ENCODE results near the gene LGALS12.
"Not testable (repeated sequence)": the region's sequence is repeated elsewhere in the genome, so short reads cannot be mapped to it uniquely, and the experiment has no call there.

The LGALS12 gene

DNA sequence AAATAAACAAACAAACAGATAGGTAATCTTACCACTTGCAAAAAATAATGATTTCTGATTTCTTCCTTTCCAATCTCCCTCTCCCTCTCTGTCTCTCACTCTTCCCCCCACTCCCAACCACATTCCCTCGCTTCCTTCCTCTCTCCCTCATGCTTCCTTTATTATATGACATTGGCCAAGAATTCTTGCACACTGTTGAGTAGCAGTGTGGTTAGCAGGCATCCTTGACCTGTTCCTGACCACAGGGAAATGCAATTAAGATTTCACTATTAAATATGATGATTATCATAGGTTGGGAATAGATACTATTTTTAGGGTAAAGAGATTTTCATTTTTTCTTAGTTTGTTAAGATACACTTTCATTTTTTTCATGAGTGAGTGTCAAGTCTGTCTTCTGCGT lies 16.0 kb downstream of the LGALS12 start:
- Histone ChIP-seq H3K9me3 (replicated peaks in 1 of 11) (peaks cover 32 to 44% (median 39%) of the 10 kb centered on the region in 11 experiments), H3K27me3 (no peaks in the 10 kb centered on the region), H3K36me3 (peaks cover 0 to 6% (median 0%) of the 10 kb centered on the region in 11 experiments; a peak in 1 of 22 replicates), H4K20me1 (no peaks in the 10 kb centered on the region), H3K4me2 (peak overlapping the region in 7 of 11 experiments; percentile 9 to 57 (median 37); a peak in 9 of 22 replicates), H3K9ac (no peak overlapping the region), H3K4me1 (peaks cover 8 to 21% (median 16%) of the 10 kb centered on the region in 10 experiments; a peak in 18 of 20 replicates), H3K27ac (no peak overlapping the region), H3K4me3 (no peak overlapping the region)
- no peak for TF ChIP-seq Cebpa-rat (IDR thresholded peaks at IDR 0.05)

DNA sequence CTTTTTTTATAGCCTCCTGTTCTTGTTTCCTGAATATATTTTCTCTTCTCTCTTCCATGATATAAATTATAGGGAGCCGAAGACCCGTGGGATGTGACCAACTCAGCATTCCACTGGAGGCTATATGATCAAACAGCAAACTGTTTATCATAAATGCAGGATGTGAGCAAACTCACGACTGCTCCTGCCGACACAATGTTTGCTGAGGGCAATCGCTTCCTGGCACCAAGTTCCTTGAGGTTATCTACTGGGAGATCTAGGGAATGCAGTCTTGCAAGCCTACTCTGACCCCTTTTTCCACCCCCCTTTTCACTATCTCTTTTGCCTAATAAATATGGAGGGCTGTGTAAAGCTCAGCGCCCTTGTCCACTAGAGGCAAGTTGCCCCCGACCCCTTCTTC lies 17.3 kb downstream of the LGALS12 start:
- H4K20me1 ChIP-seq = no peaks in the 10 kb centered on the region
- H3K4me2 ChIP-seq = no peak overlapping the region
- H3K27me3 ChIP-seq = no peaks in the 10 kb centered on the region
- peaks cover 16 to 26% (median 21%) of the 10 kb centered on the region in 10 experiments for H3K4me1 ChIP-seq
- H3K36me3 ChIP-seq = peaks cover 0 to 6% (median 0%) of the 10 kb centered on the region in 11 experiments; a peak in 1 of 22 replicates
- TF ChIP-seq Cebpa-rat (IDR thresholded peaks at IDR 0.05) = no peak
- H3K9me3 ChIP-seq (replicated peaks in 1 of 11) = peaks cover 32 to 44% (median 39%) of the 10 kb centered on the region in 11 experiments
- H3K27ac ChIP-seq = no peak overlapping the region
- H3K4me3 ChIP-seq = no peak overlapping the region
- H3K9ac ChIP-seq = no peak overlapping the region

DNA sequence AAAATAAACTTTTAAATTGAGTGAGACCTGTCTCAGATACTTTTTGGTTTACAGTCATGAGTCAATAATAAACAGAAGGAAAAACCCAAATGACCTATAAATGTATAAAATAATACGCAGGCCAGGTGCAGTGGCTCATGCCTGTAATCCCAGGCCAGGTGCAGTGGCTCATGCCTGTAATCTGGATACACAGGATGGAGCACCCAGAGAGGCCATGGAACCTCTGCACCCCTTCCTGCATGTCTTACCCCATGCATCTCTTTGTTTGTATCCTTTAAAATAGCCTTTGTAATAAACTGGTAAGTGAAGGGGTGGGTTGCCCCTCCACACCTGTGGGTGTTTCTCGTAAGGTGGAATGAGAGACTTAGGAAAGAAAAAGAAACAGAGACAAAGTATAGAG lies 21.8 kb downstream of the LGALS12 start:
- Histone ChIP-seq H3K36me3 (peaks cover 0 to 6% (median 0%) of the 10 kb centered on the region in 11 experiments; a peak in 1 of 22 replicates), H4K20me1 (no peaks in the 10 kb centered on the region), H3K9ac (no peak overlapping the region), H3K4me3 (no peak overlapping the region), H3K27ac (no peak overlapping the region), H3K4me2 (peak overlapping the region; percentile 13 to 68 (median 51); a peak in 17 of 22 replicates), H3K9me3 (replicated peaks in 1 of 11) (peaks cover 17 to 20% (median 20%) of the 10 kb centered on the region in 11 experiments), H3K27me3 (no peaks in the 10 kb centered on the region), H3K4me1 (peaks cover 21 to 42% (median 31%) of the 10 kb centered on the region in 10 experiments)
- TF ChIP-seq Cebpa-rat (IDR thresholded peaks at IDR 0.05) = no peak

GRCh38 chr11:63528156-63528555 lies 22.3 kb downstream of the LGALS12 start:
- H3K9ac ChIP-seq, H3K27ac ChIP-seq, H3K36me3 ChIP-seq, H3K27me3 ChIP-seq, H3K4me3 ChIP-seq, H4K20me1 ChIP-seq: not testable (repeated sequence)
- Histone ChIP-seq H3K4me2 (peak overlapping the region in 9 of 11 experiments; percentile 33 to 68 (median 55); a peak in 15 of 22 replicates), H3K4me1 (peaks cover 21 to 46% (median 36%) of the 10 kb centered on the region in 10 experiments), H3K9me3 (replicated peaks in 1 of 11) (peaks cover 13 to 15% (median 15%) of the 10 kb centered on the region in 11 experiments)

- H3K36me3 ChIP-seq; H3K27ac ChIP-seq; H4K20me1 ChIP-seq; H3K9me3 ChIP-seq (replicated peaks in 1 of 11); H3K9ac ChIP-seq; H3K27me3 ChIP-seq; H3K4me3 ChIP-seq: not testable (repeated sequence)
- peak overlapping the region in 2 of 11 experiments; percentile 9 to 30; a peak in 3 of 22 replicates for H3K4me2 ChIP-seq
- H3K4me1 ChIP-seq = peaks cover 21 to 52% (median 40%) of the 10 kb centered on the region in 10 experiments
Measured at GRCh38 chr11:63528729-63529278, 22.9 kb downstream of the LGALS12 start.

DNA sequence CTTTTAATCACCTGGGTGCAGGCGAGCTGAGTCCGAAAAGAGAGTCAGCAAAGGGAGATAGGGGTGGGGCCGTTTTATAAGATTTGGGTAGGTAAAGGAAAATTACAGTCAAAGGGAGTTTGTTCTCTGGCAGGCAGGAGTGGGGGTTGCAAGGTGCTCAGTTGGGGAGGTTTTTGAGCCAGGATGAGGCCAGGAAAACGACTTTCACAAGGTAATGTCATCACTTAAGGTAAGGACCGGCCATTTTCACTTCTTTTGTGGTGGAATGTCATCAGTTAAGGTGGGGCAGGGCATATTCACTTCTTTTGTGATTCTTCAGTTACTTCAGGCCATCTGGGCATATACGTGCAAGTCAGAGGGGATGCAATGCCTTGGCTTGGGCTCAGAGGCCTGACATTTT lies 23.5 kb downstream of the LGALS12 start:
- not testable (repeated sequence) for H4K20me1 ChIP-seq; H3K27me3 ChIP-seq; H3K4me3 ChIP-seq; H3K27ac ChIP-seq; H3K36me3 ChIP-seq; H3K9ac ChIP-seq; H3K9me3 ChIP-seq (replicated peaks in 1 of 11)
- Histone ChIP-seq H3K4me2 (peak overlapping the region in 4 of 11 experiments; percentile 15 to 30 (median 26); a peak in 4 of 22 replicates), H3K4me1 (peaks cover 21 to 57% (median 44%) of the 10 kb centered on the region in 10 experiments)

GRCh38 chr11:63530021-63530420 lies 24.1 kb downstream of the LGALS12 start:
- H3K4me2 ChIP-seq = peak overlapping the region in 4 of 11 experiments; percentile 9 to 26 (median 22); a peak in 5 of 22 replicates
- H3K27ac ChIP-seq = 0 out of 22 replicates have a peak overlapping the region, but pooled peaks of 1 of the 11 experiments have one; percentile 25
- H3K9ac ChIP-seq = no peak overlapping the region
- peaks cover 21 to 59% (median 47%) of the 10 kb centered on the region in 10 experiments for H3K4me1 ChIP-seq
- H3K9me3 ChIP-seq (replicated peaks in 1 of 11) = no peaks in the 10 kb centered on the region
- no peaks in the 10 kb centered on the region for H3K27me3 ChIP-seq
- TF ChIP-seq Cebpa-rat (IDR thresholded peaks at IDR 0.05) = no peak
- H4K20me1 ChIP-seq = no peaks in the 10 kb centered on the region
- no peak overlapping the region for H3K4me3 ChIP-seq
- no peaks in the 10 kb centered on the region for H3K36me3 ChIP-seq

GRCh38 chr11:63531074-63531792 lies 25.3 kb downstream of the LGALS12 start:
- Histone ChIP-seq H3K27ac (peak overlapping the region in 6 of 11 experiments; percentile 43 to 63 (median 51); a peak in 12 of 22 replicates), H3K4me2 (peak overlapping the region; percentile 64 to 86 (median 70)), H3K4me1 (peaks cover 33 to 71% (median 60%) of the 10 kb centered on the region in 10 experiments)
- H3K9me3 ChIP-seq (replicated peaks in 1 of 11); H3K36me3 ChIP-seq; H3K4me3 ChIP-seq; H3K27me3 ChIP-seq; H4K20me1 ChIP-seq; H3K9ac ChIP-seq: not testable (repeated sequence)

- TF ChIP-seq Cebpa-rat (IDR thresholded peaks at IDR 0.05) = no peak
- no peaks in the 10 kb centered on the region for H3K36me3 ChIP-seq
- H3K9me3 ChIP-seq (replicated peaks in 1 of 11) = no peaks in the 10 kb centered on the region
- no peak overlapping the region for H3K9ac ChIP-seq
- no peaks in the 10 kb centered on the region for H4K20me1 ChIP-seq
- peak overlapping the region in 6 of 11 experiments; percentile 43 to 56 (median 51); a peak in 11 of 22 replicates for H3K27ac ChIP-seq
- H3K4me1 ChIP-seq = peaks cover 42 to 80% (median 68%) of the 10 kb centered on the region in 10 experiments
- H3K4me3 ChIP-seq = no peak overlapping the region
- H3K27me3 ChIP-seq = no peaks in the 10 kb centered on the region
- peak overlapping the region; percentile 64 to 86 (median 70); a peak in 21 of 22 replicates for H3K4me2 ChIP-seq
Measured at GRCh38 chr11:63532117-63532516, 26.2 kb downstream of the LGALS12 start.
